ENCODE results near the gene SLCO4A1. TPM values are rescaled to one million over a fixed set of nuclear protein-coding genes. Genes with fewer than 3 reads are reported as not detected.

Gene SLCO4A1
- total and polyA plus RNA-seq, 2 donors (not counting 3 experiments of a cell fraction or from before 2014, with no cell fraction given) = 1.4 to 4.1 TPM

DNA sequence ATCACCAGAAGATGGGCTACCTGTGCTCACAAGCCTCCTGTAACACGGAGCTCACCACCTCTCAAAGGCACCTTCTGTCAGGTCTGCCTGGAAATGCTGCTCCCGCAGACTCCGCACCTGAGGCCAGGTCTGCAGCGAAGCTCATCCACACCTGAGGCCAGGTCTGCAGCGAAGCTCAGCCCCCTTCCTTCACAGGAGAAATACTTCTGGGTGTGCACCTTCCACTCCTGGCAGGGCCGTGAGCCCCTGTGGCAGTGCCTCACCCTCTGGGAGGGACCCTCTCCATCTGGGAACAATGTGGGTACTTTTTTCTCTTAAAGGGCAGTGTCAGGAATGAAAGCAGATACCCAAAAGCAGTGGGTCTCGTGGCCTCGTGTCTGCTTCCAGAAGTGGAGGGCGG is 1.4 kb upstream of the SLCO4A1 start:
- Histone ChIP-seq H3K27ac (ENCODE audit: insufficient read depth, low read depth, low read length) (no peak overlapping the region), H3K4me1 (ENCODE audit: control insufficient read depth, extremely low read depth, insufficient read depth, low read length) (peaks cover 4% of the 10 kb centered on the region), H3K36me3 (ENCODE audit: control insufficient read depth in 2 of 2, extremely low read depth in 1 of 2, insufficient read depth in 2 of 2, low read length in 2 of 2) (no peaks in the 10 kb centered on the region), H3K27me3 (ENCODE audit: control insufficient read depth in 2 of 2, insufficient read depth in 2 of 2, low read length in 2 of 2) (peaks cover 0 to 5% of the 10 kb centered on the region in 2 experiments), H2AFZ (ENCODE audit: low read depth, low read length) (no peak overlapping the region), H3K4me3 (replicated peaks in 1 of 3; ENCODE audit: insufficient read depth in 1 of 3, low read depth in 1 of 3, low read length in 3 of 3) (no peak overlapping the region), H3K9me1 (replicated peaks; ENCODE audit: control insufficient read depth, extremely low read depth, insufficient read depth, low read length) (no peaks in the 10 kb centered on the region), H3K9ac (replicated peaks; ENCODE audit: extremely low read depth, insufficient read depth, low read length) (no peak overlapping the region), H3K79me2 (ENCODE audit: control insufficient read depth, insufficient read depth, low read length) (no peaks in the 10 kb centered on the region), H3K4me2 (ENCODE audit: insufficient read depth, low read length) (no peak overlapping the region), H4K20me1 (replicated peaks; ENCODE audit: control insufficient read depth, extremely low read depth, insufficient read depth, low read length) (no peaks in the 10 kb centered on the region), H3K9me3 (replicated peaks; ENCODE audit: control insufficient read depth, insufficient read depth, low read length) (no peaks in the 10 kb centered on the region)
- no TSS peak for BruUV-seq (replicated peaks)
- no peak for FAIRE-seq
- dilution Hi-C loops (cut with MboI; ENCODE audit: extremely low pct_ligation_motif_present, low sequenced_read_pairs) = no loop called here
- CTCF ChIA-PET = no interaction called here
- no peak for DNase-seq (ENCODE audit: low read depth, low spot score)
- intact Hi-C loops (cut with micrococcal nuclease) = no loop called here
- POLR2A ChIA-PET = no interaction called here
- TF ChIP-seq MYC (IDR thresholded peaks at IDR 0.05; ENCODE audit: low read depth, low read length) (no peak), FOS (IDR thresholded peaks at IDR 0.05; ENCODE audit: borderline replicate concordance, insufficient read depth, low read length) (no peak)

DNA sequence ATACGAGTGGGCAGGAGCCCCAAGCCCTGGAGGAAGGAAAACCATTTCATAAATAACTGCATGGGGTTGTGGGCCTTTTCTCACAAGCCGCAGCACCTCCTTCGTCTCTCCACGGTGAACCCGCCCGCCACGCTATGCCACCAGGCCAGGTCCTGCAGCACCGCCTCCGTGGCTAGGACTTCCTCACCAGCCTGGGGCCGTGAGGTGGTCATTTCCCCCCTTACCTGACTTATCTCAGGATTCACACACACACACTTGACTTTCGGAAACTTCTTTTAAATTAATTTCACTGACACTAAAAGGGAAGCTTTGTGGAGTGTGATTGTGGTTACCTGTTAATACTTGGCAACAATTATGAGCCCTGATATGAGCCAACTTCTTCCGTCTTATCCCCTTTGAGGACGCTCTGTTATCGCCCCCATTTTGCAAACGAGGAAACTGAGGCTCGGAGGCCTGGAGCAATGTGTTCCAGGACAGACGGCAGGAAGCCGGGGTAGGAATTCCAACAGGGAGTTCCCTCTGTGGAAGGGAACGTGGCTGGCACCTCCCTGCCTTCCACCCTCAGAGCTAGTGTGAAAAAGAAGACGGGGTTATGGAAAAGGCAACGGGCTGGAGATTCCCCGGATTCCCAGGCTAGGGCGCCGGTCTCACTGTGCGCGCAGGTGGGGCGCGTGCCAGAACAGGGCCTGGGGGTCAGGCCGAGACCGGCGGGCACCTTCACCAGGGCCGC is 817 bp upstream of the SLCO4A1 start:
- peaks cover 0 to 5% of the 10 kb centered on the region in 2 experiments for H3K27me3 ChIP-seq (ENCODE audit: control insufficient read depth in 2 of 2, insufficient read depth in 2 of 2, low read length in 2 of 2)
- H3K4me3 ChIP-seq (replicated peaks in 1 of 3; ENCODE audit: insufficient read depth in 1 of 3, low read depth in 1 of 3, low read length in 3 of 3) = peak overlapping the region; percentile 3 to 45 (median 26)
- no peaks in the 10 kb centered on the region for H3K9me3 ChIP-seq (replicated peaks; ENCODE audit: control insufficient read depth, insufficient read depth, low read length)
- ChIA-PET POLR2A (no interaction called here), CTCF (interaction anchor here (1.4 to 2.1 kb wide), 2 partner anchors 14 to 142 kb away, joined by 7 read pairs; no protein-coding TSS in a partner anchor)
- TF ChIP-seq GATA2 (IDR thresholded peaks at IDR 0.05; ENCODE audit: insufficient read depth, insufficient read length, low read depth, low read length) (no peak), JUN (IDR thresholded peaks at IDR 0.05; ENCODE audit: borderline replicate concordance, insufficient read depth, insufficient read length, low read depth) (no peak)
- TF ChIP-seq, protein P1, sequence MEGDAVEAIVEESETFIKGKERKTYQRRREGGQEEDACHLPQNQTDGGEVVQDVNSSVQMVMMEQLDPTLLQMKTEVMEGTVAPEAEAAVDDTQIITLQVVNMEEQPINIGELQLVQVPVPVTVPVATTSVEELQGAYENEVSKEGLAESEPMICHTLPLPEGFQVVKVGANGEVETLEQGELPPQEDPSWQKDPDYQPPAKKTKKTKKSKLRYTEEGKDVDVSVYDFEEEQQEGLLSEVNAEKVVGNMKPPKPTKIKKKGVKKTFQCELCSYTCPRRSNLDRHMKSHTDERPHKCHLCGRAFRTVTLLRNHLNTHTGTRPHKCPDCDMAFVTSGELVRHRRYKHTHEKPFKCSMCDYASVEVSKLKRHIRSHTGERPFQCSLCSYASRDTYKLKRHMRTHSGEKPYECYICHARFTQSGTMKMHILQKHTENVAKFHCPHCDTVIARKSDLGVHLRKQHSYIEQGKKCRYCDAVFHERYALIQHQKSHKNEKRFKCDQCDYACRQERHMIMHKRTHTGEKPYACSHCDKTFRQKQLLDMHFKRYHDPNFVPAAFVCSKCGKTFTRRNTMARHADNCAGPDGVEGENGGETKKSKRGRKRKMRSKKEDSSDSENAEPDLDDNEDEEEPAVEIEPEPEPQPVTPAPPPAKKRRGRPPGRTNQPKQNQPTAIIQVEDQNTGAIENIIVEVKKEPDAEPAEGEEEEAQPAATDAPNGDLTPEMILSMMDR (IDR thresholded peaks at IDR 0.05; ENCODE audit: extremely low read depth in 1 of 2, insufficient read depth in 1 of 2, low read depth in 1 of 2, low read length in 2 of 2) = no peak
- H3K4me2 ChIP-seq (ENCODE audit: insufficient read depth, low read length) = peak overlapping the region; percentile 38
- no peaks in the 10 kb centered on the region for H3K36me3 ChIP-seq (ENCODE audit: control insufficient read depth in 2 of 2, extremely low read depth in 1 of 2, insufficient read depth in 2 of 2, low read length in 2 of 2)
- dilution Hi-C loops (cut with MboI; ENCODE audit: extremely low pct_ligation_motif_present, low sequenced_read_pairs) = no loop called here
- BruUV-seq (replicated peaks) = no TSS peak
- no peak for FAIRE-seq
- peak overlapping the region; percentile 52 for H2AFZ ChIP-seq (ENCODE audit: low read depth, low read length)
- no peak overlapping the region for H3K27ac ChIP-seq (ENCODE audit: insufficient read depth, low read depth, low read length)
- peak overlapping the region; percentile 24 for H3K9ac ChIP-seq (replicated peaks; ENCODE audit: extremely low read depth, insufficient read depth, low read length)
- H3K4me1 ChIP-seq (ENCODE audit: control insufficient read depth, extremely low read depth, insufficient read depth, low read length) = peaks cover 4% of the 10 kb centered on the region
- intact Hi-C loops (cut with micrococcal nuclease) = no loop called here
- H3K79me2 ChIP-seq (ENCODE audit: control insufficient read depth, insufficient read depth, low read length) = no peaks in the 10 kb centered on the region
- no peak for DNase-seq (ENCODE audit: low read depth, low spot score)
- H3K9me1 ChIP-seq (replicated peaks; ENCODE audit: control insufficient read depth, extremely low read depth, insufficient read depth, low read length) = no peaks in the 10 kb centered on the region
- no peaks in the 10 kb centered on the region for H4K20me1 ChIP-seq (replicated peaks; ENCODE audit: control insufficient read depth, extremely low read depth, insufficient read depth, low read length)
